Prostate gland (tissue), 1 donor: Measurements from ENCODE around the gene CADM4.

Source experiments
- POLR2A ChIP-seq: fragments of 450-650 bp; IDR thresholded peaks from one replicate; pipeline ENCODE4 v1.6.1; 2016; ENCODE audit warnings: antibody characterized with exemption, mild to moderate bottlenecking
- POLR2AphosphoS5 ChIP-seq: sonication (generic); formaldehyde crosslinking; IDR thresholded peaks from one replicate; pipeline ENCODE4 v1.6.1; 2017; ENCODE audit warnings: antibody characterized with exemption

DNA sequence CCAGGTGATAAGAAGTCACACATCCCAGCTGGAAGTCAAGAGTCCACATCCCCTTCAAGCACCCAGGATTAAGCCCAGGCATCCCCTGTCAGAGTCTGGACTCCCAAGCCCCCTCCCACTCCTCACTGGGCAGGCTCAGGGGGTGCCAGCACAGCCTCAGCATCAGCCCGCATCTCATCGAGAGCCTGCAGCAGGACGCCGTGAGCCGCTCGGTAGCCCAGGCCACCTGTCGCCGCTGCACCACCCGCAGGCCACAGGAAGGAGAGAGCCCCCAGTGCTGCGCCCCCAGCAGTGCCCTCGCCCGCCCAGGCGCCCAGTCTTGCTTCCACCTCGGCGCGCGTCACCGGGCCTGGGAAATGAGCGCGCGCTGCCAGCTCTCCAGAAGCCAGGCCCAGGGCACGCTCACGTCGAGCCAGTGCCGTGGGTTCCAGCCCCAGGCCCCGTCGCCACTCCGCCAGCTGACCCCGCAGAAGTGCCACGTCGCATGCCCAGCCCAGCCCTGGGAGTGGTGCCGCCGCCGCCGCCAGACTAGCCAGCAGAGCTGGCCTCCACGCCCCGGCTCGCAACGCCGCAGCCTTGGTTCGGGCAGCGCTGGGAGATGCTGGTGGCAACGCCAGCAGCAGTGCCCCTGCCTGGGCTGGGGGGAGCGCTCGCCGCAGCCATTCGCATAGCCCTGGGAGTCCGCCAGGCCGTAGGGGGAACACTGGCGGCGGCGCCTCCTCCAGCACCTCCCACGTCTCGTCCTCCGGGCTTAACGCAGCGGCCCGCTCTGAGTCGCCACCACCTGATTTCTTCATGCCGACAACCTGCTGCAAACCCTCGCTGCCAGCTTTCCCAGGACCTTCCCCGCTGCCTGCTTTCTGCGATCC is 47.5 kb downstream of the CADM4 start:
- TF ChIP-seq POLR2AphosphoS5 (no peak), POLR2A (no peak)
